ENCODE results near the gene FAM20C. TPM values are rescaled to one million over a fixed set of nuclear protein-coding genes. Genes with fewer than 3 reads are reported as not detected.

Gene FAM20C
- total and polyA plus RNA-seq, 2 of the 8 experiments (the other 6 are each of a cell fraction or from before 2014, with no cell fraction given) = 9.5 to 34.8 TPM

- no peaks in the 10 kb centered on the region for H3K36me3 ChIP-seq (ENCODE audit: control insufficient read depth in 2 of 4, insufficient read depth in 4 of 4, low read length in 3 of 4)
- H4K91ac ChIP-seq (replicated peaks; ENCODE audit: insufficient read length, low read length) = no peak overlapping the region
- WGBS, 2 experiments (ENCODE audit: extremely low coverage in 1 of 2, insufficient coverage in 1 of 2, insufficient read length in 1 of 2, insufficient replicate concordance in 2 of 2, low coverage in 1 of 2, low lambda C conversion rate in 2 of 2, missing lambda C conversion rate in 1 of 2) = 88% methylated on average over 16 of the region's 21 CpGs; no CpG with 5 or more reads in 1 of the 2 experiments
- H2AK5ac ChIP-seq (ENCODE audit: low read depth, low read length) = no peak overlapping the region
- H4K20me1 ChIP-seq (replicated peaks in 1 of 2; ENCODE audit: control insufficient read depth in 1 of 2, insufficient read depth in 2 of 2, low read length in 2 of 2) = peaks cover 0 to 2% of the 10 kb centered on the region in 2 experiments
- FAIRE-seq (no peak), DNase-seq (ENCODE audit: low read depth in 1 of 2, low spot score in 2 of 2) (no peak)
- no peak overlapping the region for H2AFZ ChIP-seq (ENCODE audit: low read length)
- H3K27me3 ChIP-seq (replicated peaks in 1 of 4; ENCODE audit: control insufficient read depth in 3 of 4, extremely low read depth in 1 of 4, insufficient read depth in 3 of 4, low read length in 3 of 4) = no peaks in the 10 kb centered on the region; a peak in 1 of 7 replicates
- H3K79me2 ChIP-seq (ENCODE audit: control insufficient read depth in 1 of 2, insufficient read depth in 2 of 2, low read length in 2 of 2) = no peaks in the 10 kb centered on the region
- H3K9ac ChIP-seq (replicated peaks in 1 of 4; ENCODE audit: extremely low read depth in 1 of 4, low read depth in 3 of 4, low read length in 3 of 4) = no peak overlapping the region
- no peak overlapping the region for H3K18ac ChIP-seq (ENCODE audit: extremely low read depth, low read length)
- H3K4me2 ChIP-seq (ENCODE audit: insufficient read depth in 1 of 2, low read depth in 2 of 2, low read length in 2 of 2) = no peak overlapping the region
- no peak overlapping the region for H2BK20ac ChIP-seq (ENCODE audit: low read length)
- H2BK5ac ChIP-seq (ENCODE audit: low read depth, low read length) = no peak overlapping the region
- H2BK120ac ChIP-seq (replicated peaks; ENCODE audit: low read depth, low read length) = no peak overlapping the region
- no peaks in the 10 kb centered on the region for H3K4me1 ChIP-seq (replicated peaks in 1 of 4; ENCODE audit: control insufficient read depth in 3 of 4, insufficient read depth in 4 of 4, low read length in 3 of 4)
- H4K8ac ChIP-seq (ENCODE audit: extremely low read depth, insufficient read depth, low read length) = no peak overlapping the region
- no peaks in the 10 kb centered on the region for H3K23me2 ChIP-seq (ENCODE audit: low read depth, low read length)
- no peak overlapping the region for H3K56ac ChIP-seq (replicated peaks; ENCODE audit: insufficient read length, low read depth, low read length)
- no peak overlapping the region for H2BK12ac ChIP-seq (ENCODE audit: low read depth, low read length)
- H3K4me3 ChIP-seq (ENCODE audit: extremely low read depth in 1 of 4, insufficient read depth in 2 of 4, low read depth in 3 of 4, low read length in 4 of 4) = no peak overlapping the region
- no peak overlapping the region for H3K14ac ChIP-seq (ENCODE audit: insufficient read length)
- ChIA-PET POLR2A (ENCODE audit: partially characterized antibody) (interaction anchor here (1.4 kb wide), 1 partner anchor 18 kb away, joined by 4 read pairs; no protein-coding TSS in a partner anchor), CTCF (ENCODE audit: partially characterized antibody) (interaction anchor here (0.6 to 1.0 kb wide), 3 partner anchors 15 to 63 kb away, joined by 3 read pairs; no protein-coding TSS in a partner anchor)
- no peak overlapping the region for H2BK15ac ChIP-seq (ENCODE audit: low read length)
- no peak overlapping the region for H3K4ac ChIP-seq (replicated peaks; ENCODE audit: insufficient read length, low read depth, low read length)
- no peaks in the 10 kb centered on the region for H3K79me1 ChIP-seq (ENCODE audit: low read depth, low read length)
- H4K5ac ChIP-seq (ENCODE audit: insufficient read length, low read depth, low read length) = no peak overlapping the region
- no peak overlapping the region for H3K23ac ChIP-seq (ENCODE audit: insufficient read length)
- H3K9me3 ChIP-seq (ENCODE audit: insufficient read depth in 2 of 2, low read depth in 1 of 2, low read length in 1 of 2) = no peaks in the 10 kb centered on the region
- no peak overlapping the region for H3K27ac ChIP-seq (ENCODE audit: low read depth, low read length)
- TF ChIP-seq POLR2AphosphoS5 (IDR thresholded peaks at IDR 0.05; ENCODE audit: low read depth, low read length) (no peak), USF2 (IDR thresholded peaks at IDR 0.05; ENCODE audit: low read length) (no peak), CREB1 (IDR thresholded peaks at IDR 0.05) (no peak), SIX5 (IDR thresholded peaks at IDR 0.05; ENCODE audit: low read depth, low read length) (no peak), GTF2F1 (IDR thresholded peaks at IDR 0.05; ENCODE audit: borderline replicate concordance, low read depth, low read length) (no peak), RAD21 (IDR thresholded peaks at IDR 0.05 in 1 of 2, conservative IDR thresholded peaks at IDR 0.05 in 1 of 2; ENCODE audit: low read depth in 2 of 2, low read length in 2 of 2) (no peak), BRCA1 (IDR thresholded peaks at IDR 0.05; ENCODE audit: low read depth, low read length) (no peak), KDM4A (IDR thresholded peaks at IDR 0.05; ENCODE audit: low read depth, low read length, severe bottlenecking) (no peak), HDAC2 (IDR thresholded peaks at IDR 0.05; ENCODE audit: borderline replicate concordance in 1 of 2, low read depth in 2 of 2, low read length in 2 of 2) (no peak), POU5F1 (IDR thresholded peaks at IDR 0.05; ENCODE audit: low read depth, low read length) (no peak)
- TF ChIP-seq, protein P1, sequence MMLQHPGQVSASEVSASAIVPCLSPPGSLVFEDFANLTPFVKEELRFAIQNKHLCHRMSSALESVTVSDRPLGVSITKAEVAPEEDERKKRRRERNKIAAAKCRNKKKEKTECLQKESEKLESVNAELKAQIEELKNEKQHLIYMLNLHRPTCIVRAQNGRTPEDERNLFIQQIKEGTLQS (IDR thresholded peaks at IDR 0.05; ENCODE audit: insufficient read depth, low read depth, low read length) = no peak
Observed at GRCh38 chr7:176786-177459, 15.4 kb upstream of the FAM20C start.
